ENCODE measurements around the gene PLXNB3.

GRCh38 chrX:153773218-153773611 is 9.2 kb downstream of the PLXNB3 start:
- TF ChIP-seq POLR2A (IDR thresholded peaks at IDR 0.05) (no peak), CTCF (IDR thresholded peaks at IDR 0.05 in 8 of 11, conservative IDR thresholded peaks at IDR 0.05 in 3 of 11) (no peak)

Measured in spleen (tissue), 7 donors.